Parathyroid adenoma (tissue), 2 donors: Measurements from ENCODE around the gene GUCA2B.

Experiments
- H2AFZ ChIP-seq: fragments of 300-600 bp; sonication (generic); one replicate; pipeline ENCODE4 v1.7.0; 2017; ENCODE audit warnings: antibody characterized with exemption, mild to moderate bottlenecking
- H3K27ac ChIP-seq: fragments of 300-600 bp; sonication (generic); one replicate; pipeline ENCODE4 v1.7.0; 2017
- H3K27me3 ChIP-seq: fragments of 300-600 bp; sonication (generic); one replicate; pipeline ENCODE4 v1.7.0; 2017; ENCODE audit warnings: low read length; ENCODE audit not compliant: control insufficient read depth, insufficient read depth
- H3K36me3 ChIP-seq: fragments of 300-600 bp; sonication (generic); one replicate; pipeline ENCODE4 v1.7.0; 2017; ENCODE audit warnings: low read length; ENCODE audit not compliant: control insufficient read depth, insufficient read depth
- H3K4me1 ChIP-seq: fragments of 300-600 bp; sonication (generic); one replicate; pipeline ENCODE4 v1.7.0; 2017; ENCODE audit warnings: control low read depth
- H3K4me2 ChIP-seq: fragments of 300-600 bp; sonication (generic); one replicate; pipeline ENCODE4 v1.7.0; 2017; ENCODE audit warnings: low read length
- H3K4me3 ChIP-seq: fragments of 300-600 bp; sonication (generic); one replicate; pipeline ENCODE4 v1.7.0; 2017; ENCODE audit warnings: low read depth, low read length
- H3K79me2 ChIP-seq: fragments of 300-600 bp; sonication (generic); one replicate; pipeline ENCODE4 v1.7.0; 2017; ENCODE audit warnings: control low read depth
- H3K9ac ChIP-seq: fragments of 300-600 bp; sonication (generic); one replicate; pipeline ENCODE4 v1.7.0; 2017; ENCODE audit warnings: mild to moderate bottlenecking
- H3K9me3 ChIP-seq: fragments of 300-600 bp; sonication (generic); one replicate; pipeline ENCODE4 v1.7.0; 2017; ENCODE audit warnings: low read length; ENCODE audit not compliant: control insufficient read depth
- TF ChIP-seq, protein P1 (sequence below): fragments of 300-600 bp; sonication (generic); IDR thresholded peaks from one replicate; pipeline ENCODE4 v1.7.0; 2017; ENCODE audit warnings: antibody characterized with exemption, mild to moderate bottlenecking
- donor health status: primary hyperparathyroidism.

The GUCA2B gene

GRCh38 chr1:42176902-42177519 lies 23.8 kb downstream of the GUCA2B start:
- Histone ChIP-seq H3K9ac (no peak overlapping the region), H3K36me3 (no peaks in the 10 kb centered on the region), H3K27ac (no peak overlapping the region), H3K9me3 (no peaks in the 10 kb centered on the region), H3K4me3 (no peak overlapping the region), H3K4me1 (peaks cover 6% of the 10 kb centered on the region), H3K27me3 (no peaks in the 10 kb centered on the region), H3K79me2 (no peaks in the 10 kb centered on the region), H3K4me2 (no peak overlapping the region), H2AFZ (no peak overlapping the region)
- TF ChIP-seq, protein P1, sequence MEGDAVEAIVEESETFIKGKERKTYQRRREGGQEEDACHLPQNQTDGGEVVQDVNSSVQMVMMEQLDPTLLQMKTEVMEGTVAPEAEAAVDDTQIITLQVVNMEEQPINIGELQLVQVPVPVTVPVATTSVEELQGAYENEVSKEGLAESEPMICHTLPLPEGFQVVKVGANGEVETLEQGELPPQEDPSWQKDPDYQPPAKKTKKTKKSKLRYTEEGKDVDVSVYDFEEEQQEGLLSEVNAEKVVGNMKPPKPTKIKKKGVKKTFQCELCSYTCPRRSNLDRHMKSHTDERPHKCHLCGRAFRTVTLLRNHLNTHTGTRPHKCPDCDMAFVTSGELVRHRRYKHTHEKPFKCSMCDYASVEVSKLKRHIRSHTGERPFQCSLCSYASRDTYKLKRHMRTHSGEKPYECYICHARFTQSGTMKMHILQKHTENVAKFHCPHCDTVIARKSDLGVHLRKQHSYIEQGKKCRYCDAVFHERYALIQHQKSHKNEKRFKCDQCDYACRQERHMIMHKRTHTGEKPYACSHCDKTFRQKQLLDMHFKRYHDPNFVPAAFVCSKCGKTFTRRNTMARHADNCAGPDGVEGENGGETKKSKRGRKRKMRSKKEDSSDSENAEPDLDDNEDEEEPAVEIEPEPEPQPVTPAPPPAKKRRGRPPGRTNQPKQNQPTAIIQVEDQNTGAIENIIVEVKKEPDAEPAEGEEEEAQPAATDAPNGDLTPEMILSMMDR = peak; percentile 64

DNA sequence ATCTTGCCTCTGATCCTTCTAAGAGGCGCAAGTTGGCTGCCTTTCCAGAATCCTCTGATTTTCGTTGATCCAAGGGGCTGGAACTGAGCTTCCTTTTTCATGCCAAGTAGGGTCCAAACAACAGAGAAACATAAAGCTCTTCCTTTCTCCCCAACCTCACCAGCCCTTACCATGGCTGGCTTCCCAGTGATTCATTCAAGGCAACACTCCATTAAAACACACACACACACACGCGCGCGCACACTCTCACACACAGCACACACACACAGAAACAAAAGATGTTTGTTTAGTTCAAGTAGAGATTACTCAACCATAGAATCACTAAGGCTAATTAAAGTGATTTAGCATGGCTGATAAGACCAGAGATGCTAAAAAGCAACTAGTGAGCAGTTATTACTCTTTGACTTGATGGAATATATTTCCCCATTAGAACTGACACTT lies 24.4 kb downstream of the GUCA2B start:
- TF ChIP-seq, protein P1 = no peak
- Histone ChIP-seq H3K9me3 (no peaks in the 10 kb centered on the region), H2AFZ (no peak overlapping the region), H3K27ac (no peak overlapping the region), H3K9ac (no peak overlapping the region), H3K4me2 (no peak overlapping the region), H3K79me2 (no peaks in the 10 kb centered on the region), H3K27me3 (no peaks in the 10 kb centered on the region), H3K36me3 (no peaks in the 10 kb centered on the region), H3K4me3 (no peak overlapping the region), H3K4me1 (peaks cover 6% of the 10 kb centered on the region)

DNA sequence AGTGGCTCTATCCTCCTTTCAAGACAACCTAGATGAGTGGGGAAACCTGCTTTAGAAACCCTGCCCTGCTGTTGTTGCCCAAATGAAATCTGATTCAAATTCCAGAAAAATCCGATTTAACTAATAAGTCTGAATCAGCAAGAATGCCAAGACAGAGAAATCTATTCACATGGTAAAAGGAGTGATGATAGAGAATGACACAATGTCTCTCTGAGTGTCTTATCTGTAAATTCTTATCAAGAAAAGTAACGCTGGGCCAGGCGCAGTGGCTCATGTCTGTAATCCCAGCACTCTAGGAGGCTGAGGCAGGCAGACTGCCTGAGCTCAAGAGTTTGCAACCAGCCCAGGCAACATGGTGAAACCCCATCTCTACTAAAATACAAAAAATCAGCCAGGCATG lies 25.0 kb downstream of the GUCA2B start:
- Histone ChIP-seq H3K79me2 (no peaks in the 10 kb centered on the region), H2AFZ (no peak overlapping the region), H3K36me3 (no peaks in the 10 kb centered on the region), H3K27ac (no peak overlapping the region), H3K4me1 (peaks cover 4% of the 10 kb centered on the region), H3K27me3 (no peaks in the 10 kb centered on the region), H3K9ac (no peak overlapping the region), H3K4me3 (no peak overlapping the region), H3K4me2 (no peak overlapping the region), H3K9me3 (no peaks in the 10 kb centered on the region)
- TF ChIP-seq, protein P1 = no peak

GRCh38 chr1:42179275-42179674 lies 26.1 kb downstream of the GUCA2B start:
- H3K27ac ChIP-seq = no peak overlapping the region

More at GRCh38 chr1:42179275-42179674, 26.1 kb downstream of the GUCA2B start:
- no peaks in the 10 kb centered on the region for H3K9me3 ChIP-seq
- H3K4me3 ChIP-seq = no peak overlapping the region
- H3K79me2 ChIP-seq = no peaks in the 10 kb centered on the region
- no peak overlapping the region for H2AFZ ChIP-seq
- no peaks in the 10 kb centered on the region for H3K36me3 ChIP-seq
- no peak overlapping the region for H3K9ac ChIP-seq
- no peaks in the 10 kb centered on the region for H3K27me3 ChIP-seq
- no peaks in the 10 kb centered on the region for H3K4me1 ChIP-seq
- H3K4me2 ChIP-seq = no peak overlapping the region
- TF ChIP-seq, protein P1 = no peak
